ENCODE data around the gene RBP3.

GRCh38 chr10:47307381-47307780 is 40.8 kb upstream of the RBP3 start:
- TF ChIP-seq CTCF (IDR thresholded peaks at IDR 0.05) (no peak), POLR2A (IDR thresholded peaks at IDR 0.05) (no peak)
